ENCODE data around the gene C3.

DNA sequence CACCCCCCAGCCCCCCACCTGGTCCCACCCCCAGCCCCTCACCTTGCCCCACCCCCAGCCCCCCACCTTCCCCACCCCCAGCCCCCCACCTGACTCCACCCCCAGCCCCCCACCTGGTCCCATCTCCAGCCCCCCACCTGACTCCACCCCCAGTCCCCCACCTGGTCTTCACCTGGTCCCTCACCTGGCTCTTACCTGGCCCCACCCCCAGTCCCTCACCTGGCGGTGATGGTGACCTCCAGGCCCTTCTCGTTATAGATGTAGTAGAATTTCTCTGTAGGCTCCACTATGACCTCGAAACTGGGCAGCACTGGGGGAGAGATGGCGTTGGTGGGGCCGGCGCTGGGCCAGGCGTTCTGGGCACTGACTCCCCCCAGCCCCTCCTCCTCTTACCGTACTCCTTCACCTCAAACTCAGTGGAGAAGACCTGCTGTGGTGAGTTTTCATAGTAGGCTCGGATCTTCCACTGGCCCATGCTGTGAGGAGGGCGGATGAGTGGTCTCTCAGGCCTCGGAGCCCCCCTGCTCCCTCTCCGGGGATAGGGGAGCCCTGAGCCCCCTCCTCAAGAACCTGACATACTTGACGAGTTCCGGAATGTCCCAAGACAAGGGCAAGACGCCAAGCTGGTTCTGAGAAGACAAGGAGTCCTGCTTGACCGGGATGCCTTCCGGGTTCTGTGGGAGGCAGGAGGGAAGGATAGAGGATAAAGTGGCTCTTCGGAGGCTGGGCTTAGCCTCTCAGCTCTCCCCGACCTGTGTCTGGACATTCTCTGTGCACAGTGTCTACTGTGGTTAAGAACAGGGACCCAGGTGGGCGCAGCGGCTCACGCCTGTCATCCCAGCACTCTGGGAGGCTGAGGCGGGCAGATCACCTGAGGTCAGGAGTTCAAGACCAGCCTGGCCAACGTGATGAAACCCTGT, 6.4 kb downstream of the C3 start:
- no peak for TF ChIP-seq EP300 (IDR thresholded peaks at IDR 0.05)
- TF ChIP-seq, protein P1, sequence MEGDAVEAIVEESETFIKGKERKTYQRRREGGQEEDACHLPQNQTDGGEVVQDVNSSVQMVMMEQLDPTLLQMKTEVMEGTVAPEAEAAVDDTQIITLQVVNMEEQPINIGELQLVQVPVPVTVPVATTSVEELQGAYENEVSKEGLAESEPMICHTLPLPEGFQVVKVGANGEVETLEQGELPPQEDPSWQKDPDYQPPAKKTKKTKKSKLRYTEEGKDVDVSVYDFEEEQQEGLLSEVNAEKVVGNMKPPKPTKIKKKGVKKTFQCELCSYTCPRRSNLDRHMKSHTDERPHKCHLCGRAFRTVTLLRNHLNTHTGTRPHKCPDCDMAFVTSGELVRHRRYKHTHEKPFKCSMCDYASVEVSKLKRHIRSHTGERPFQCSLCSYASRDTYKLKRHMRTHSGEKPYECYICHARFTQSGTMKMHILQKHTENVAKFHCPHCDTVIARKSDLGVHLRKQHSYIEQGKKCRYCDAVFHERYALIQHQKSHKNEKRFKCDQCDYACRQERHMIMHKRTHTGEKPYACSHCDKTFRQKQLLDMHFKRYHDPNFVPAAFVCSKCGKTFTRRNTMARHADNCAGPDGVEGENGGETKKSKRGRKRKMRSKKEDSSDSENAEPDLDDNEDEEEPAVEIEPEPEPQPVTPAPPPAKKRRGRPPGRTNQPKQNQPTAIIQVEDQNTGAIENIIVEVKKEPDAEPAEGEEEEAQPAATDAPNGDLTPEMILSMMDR (IDR thresholded peaks at IDR 0.05) = no peak
- TF ChIP-seq POLR2AphosphoS5 (IDR thresholded peaks at IDR 0.05) = no peak

All from esophagus muscularis mucosa (tissue), 4 donors.